GM12865 (cell line): ENCODE results near the gene CST5.
"Not testable (repeated sequence)": the region's sequence is repeated elsewhere in the genome, so short reads cannot be mapped to it uniquely, and the experiment has no call there.

ENCODE experiments used
- DNase-seq: peaks from one replicate; pipeline ENCODE4 v3.0.0; 2010; ENCODE audit warnings: low read depth
- H3K4me3 ChIP-seq: 2 replicates; pipeline ENCODE4 v1.5.1; 2011; ENCODE audit warnings: mild to moderate bottlenecking, low read depth, low read length, control low read depth
- TF ChIP-seq, protein P1 (sequence below): IDR thresholded peaks from 2 replicates; pipeline ENCODE4 v1.5.1; 2011; ENCODE audit warnings: low read length, control low read depth, low read depth, inconsistent platforms; ENCODE audit not compliant: insufficient read depth; ENCODE audit errors: missing control alignments

Gene CST5

DNA sequence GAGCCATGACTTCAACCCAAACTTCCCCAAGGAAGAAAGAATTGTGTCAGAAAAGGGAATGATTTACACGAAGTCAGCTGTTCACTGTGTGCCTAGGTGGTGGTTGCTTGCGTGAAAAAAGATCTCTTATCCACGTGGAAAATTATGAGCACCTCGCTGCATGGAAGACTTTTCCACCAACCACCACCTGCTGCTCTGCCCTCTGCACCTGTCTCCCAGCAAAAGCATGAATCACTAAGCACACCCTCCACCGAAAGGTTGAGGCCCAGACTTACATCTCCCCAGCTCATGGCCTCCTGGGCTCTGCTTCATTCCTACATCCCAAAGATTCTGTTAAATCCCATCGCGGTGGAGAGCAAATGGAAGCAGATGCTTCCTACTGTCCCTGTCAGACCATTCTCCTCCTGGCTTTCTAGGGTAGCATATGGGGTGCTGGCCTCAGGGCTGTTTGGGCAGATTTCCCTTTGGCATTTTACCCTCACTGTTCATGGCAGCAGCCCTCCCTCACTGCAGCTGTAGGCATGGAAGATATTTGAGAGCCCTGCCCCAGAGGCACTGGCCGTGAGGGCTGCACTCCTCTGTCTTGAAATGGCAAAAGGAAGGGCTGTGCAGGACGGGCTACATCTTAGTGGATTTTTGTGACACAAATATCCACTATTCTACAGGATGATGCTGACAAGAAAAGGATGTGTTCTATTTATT is 37.6 kb upstream of the CST5 start:
- H3K4me3 ChIP-seq: no peak overlapping the region
- no peak for DNase-seq
- TF ChIP-seq, protein P1, sequence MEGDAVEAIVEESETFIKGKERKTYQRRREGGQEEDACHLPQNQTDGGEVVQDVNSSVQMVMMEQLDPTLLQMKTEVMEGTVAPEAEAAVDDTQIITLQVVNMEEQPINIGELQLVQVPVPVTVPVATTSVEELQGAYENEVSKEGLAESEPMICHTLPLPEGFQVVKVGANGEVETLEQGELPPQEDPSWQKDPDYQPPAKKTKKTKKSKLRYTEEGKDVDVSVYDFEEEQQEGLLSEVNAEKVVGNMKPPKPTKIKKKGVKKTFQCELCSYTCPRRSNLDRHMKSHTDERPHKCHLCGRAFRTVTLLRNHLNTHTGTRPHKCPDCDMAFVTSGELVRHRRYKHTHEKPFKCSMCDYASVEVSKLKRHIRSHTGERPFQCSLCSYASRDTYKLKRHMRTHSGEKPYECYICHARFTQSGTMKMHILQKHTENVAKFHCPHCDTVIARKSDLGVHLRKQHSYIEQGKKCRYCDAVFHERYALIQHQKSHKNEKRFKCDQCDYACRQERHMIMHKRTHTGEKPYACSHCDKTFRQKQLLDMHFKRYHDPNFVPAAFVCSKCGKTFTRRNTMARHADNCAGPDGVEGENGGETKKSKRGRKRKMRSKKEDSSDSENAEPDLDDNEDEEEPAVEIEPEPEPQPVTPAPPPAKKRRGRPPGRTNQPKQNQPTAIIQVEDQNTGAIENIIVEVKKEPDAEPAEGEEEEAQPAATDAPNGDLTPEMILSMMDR: no peak

DNA sequence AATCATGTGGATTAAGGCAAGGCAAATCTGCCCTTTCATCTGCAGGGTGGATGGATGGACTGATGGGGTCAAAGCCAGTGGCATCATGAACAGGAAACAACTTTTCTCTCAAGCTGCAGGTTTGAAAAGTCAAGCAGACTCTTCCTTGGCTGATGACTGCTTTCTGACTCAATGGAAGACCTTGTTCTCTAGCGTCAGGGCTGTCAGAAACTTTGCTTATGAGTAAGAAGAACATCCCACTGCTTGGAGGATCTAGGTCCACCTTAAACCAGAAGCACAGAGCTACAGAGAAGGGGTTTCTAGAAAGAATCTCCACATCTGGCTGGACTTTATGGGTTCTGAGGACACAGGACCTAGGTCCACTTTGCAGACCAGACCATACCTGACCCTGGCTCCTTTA is 36.3 kb upstream of the CST5 start:
- H3K4me3 ChIP-seq: no peak overlapping the region
- TF ChIP-seq, protein P1: no peak
- DNase-seq: no peak

DNA sequence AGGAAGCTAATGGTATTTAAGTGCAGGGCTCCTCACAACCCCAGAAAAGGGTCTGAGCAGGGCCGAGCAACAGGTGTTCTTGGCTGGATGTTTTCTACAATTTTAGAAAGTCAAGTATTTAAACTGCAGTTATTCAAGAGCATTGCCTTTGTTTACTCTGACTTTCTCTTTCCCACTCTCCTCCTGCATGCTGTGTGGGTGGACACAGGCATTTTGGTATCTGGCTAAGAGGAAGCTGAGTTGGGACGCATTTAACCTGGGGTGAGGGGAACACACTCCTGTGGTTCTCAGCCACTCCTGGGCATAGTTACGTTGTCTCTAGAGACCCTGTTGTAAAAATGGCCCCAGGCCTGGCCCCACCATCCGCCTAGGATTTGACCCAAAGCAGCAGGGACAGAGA is 34.9 kb upstream of the CST5 start:
- DNase-seq, H3K4me3 ChIP-seq: not testable (repeated sequence)

DNA sequence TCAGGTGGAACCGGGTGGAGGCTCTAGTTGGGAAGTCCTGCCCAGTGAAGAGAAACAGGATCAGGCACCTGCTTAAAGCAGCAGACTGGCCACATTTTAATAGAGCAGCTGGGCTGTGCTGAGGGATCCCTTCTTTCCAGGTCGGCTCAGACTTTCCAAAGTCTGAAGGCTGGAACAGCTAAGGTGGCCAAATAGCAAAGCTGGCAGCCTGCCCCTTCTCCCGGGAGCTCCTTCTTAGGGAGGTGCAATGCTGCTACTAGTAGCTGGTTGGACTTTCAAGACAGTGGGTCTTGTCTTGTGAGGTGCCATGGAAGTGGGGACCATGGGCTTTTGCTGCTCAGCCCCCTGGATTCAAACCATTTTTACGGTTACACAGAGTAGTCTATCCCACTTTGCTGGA is 30.7 kb upstream of the CST5 start:
- TF ChIP-seq, protein P1: no peak

DNA sequence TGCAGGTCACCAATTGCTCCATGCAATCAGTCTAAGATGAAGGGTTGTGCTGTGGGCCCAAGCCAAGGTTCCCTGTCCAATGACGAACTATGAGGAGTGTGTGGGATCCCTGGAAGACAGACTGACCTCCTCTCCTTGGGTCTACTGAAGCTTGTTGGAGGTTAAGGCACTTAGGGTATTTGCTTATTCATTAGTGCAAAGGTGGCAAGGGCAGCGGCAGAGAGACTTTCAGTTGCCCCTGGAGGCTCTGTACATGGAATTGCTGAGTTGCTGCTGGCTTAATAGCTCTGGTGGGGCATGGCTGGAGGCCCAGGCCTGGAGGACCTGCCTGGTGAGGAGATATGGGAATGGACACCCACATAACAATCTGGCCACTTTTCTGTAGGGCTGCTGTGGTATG is 29.8 kb upstream of the CST5 start:
- TF ChIP-seq, protein P1: no peak
- no peak overlapping the region for H3K4me3 ChIP-seq
- DNase-seq: no peak

More for the DNA sequence above, 30.7 kb upstream of the CST5 start:
- H3K4me3 ChIP-seq: no peak overlapping the region
- DNase-seq: no peak

DNA sequence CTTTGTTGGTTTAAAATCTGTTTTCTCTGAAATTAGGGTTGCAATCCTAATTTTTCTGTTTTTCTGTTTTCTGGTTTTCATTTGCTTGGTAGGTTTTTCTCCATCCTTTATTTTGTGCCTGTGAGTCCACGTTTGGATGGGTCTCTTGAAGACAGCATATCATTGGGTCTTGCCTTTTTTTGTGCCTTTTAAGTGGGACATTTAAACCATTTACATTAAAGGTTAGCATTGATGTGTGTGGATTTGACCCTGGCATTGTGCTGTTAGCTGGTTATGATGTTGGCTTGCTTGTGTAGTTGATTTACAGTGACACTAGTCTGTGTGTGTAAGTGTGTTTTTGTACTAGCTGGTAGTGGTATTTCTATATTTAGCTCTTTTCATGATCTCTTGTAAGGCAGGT is 28.0 kb upstream of the CST5 start:
- TF ChIP-seq, protein P1: no peak
- no peak overlapping the region for H3K4me3 ChIP-seq
- DNase-seq: no peak

DNA sequence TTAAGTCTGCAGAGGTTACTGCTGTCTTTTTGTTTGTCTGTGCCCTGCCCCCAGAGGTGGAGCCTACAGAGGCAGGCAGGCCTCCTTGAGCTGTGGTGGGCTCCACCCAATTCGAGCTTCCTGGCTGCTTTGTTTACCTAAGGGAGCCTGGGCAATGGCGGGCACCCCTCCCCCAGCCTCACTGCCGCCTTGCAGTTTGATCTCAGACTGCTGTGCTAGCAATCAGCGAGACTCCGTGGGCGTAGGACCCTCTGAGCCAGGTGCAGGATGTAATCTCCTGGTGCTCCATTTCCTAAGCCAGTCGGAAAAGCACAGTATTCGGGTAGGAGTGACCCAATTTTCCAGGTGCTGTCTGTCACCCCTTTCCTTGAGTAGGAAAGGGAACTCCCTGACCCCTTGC is 22.8 kb upstream of the CST5 start:
- not testable (repeated sequence) for DNase-seq

DNA sequence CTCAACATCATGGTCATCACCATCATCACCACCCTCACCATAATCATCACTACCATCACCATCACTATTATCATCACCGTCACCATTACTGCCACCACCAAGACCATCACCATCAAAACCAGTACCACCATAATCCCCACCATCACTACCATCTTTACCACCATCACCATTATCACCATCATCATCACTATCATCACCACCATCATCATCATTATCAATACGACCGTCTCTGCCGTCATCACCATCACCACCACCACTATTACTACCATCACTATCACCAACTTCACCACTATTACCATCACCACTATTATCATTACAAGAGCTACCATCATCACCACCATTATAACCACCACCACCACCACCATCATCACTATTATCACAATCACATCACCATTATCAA is 11.3 kb upstream of the CST5 start:
- DNase-seq, H3K4me3 ChIP-seq: not testable (repeated sequence)

More for the DNA sequence above, 22.8 kb upstream of the CST5 start:
- H3K4me3 ChIP-seq: not testable (repeated sequence)
